HG02970 (cell line): ENCODE measurements around the gene ALOX15B.

ENCODE experiments used
- ATAC-seq: cut with Tn5 transposase; IDR thresholded peaks from one replicate; pipeline ENCODE4 v1.9.1; 2021; ENCODE audit warnings: mild to moderate bottlenecking, moderate library complexity, moderate number of reproducible peaks; ENCODE audit not compliant: unreplicated experiment, low FRiP score

ALOX15B gene

DNA sequence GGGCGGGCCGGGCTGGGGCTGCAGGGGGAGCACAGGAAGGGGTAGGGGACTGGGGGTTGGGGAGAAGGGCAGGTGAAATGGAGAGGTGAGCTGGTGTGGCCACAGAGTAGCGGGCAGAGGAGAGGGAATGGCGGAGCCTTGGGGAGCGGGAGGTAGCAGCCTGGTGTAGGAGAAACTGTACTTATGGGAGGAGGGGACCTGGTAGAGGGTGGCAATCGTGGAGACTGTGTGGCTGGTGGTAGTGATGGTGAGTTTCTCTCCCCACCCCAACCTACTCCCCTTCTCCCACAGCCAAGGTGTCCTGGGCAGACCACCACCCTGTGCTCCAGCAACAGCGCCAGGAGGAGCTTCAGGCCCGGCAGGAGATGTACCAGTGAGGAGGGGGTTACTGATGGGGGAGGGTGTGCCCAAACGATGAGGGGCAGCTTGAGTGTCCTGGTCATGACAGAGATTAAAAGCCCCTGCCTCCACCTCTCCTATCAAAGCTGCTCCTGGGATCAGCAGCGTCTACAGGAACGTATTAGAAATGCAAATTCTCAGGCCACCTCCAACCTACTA lies 831 bp downstream of the ALOX15B start:
- ATAC-seq, result no peak

DNA sequence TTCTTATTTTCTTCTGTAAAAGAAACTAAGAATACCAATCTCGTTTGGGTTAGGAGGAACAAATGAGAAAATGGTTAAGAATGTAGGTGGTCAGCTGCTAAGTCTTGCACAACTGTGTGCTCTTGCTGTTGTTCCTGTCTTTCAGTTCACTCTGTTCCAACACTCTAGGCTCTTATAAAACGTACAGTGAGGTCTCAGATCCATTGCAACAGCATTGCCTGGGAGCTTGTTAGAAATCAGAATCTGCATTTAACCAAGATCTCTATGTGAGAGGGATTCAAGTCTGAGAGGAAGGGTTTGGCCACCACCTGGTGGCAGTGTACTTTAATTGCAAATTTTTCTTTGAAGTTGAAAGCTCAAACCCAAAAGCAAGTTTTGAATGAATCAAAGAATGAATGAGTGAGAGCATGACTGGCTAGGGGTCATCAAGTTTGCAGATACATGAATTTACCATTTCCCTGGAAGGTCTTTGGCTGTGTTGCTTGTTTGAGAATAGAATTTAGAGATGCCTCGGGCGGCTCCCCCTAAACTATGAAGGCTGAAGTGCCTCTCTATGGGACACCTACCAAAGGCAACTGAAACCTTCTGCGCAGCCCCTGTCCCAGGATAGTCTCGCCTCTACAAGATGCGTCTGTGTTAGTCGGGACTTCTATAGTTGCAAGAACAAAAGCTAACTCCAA lies 2.5 kb downstream of the ALOX15B start:
- no peak for ATAC-seq

DNA sequence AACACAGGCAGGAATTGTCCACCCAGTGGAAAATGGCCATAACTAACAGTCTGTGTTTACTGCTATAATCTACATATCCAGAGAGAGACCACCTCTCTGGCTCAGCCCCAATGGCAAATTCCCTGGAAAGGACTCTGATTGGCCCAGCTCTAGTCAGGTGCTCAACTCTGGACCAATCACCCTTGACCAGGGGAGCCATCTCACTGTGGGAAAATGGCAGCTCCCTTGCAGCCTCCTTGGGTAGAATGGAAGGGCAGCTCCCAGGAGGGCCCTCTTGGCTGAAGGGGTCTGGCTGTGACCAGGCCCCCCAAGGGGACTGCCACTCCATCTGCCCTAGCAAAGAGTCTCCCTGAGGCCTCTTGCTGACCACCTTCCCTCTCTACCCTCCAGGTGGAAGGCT lies 3.1 kb downstream of the ALOX15B start:
- no peak for ATAC-seq

DNA sequence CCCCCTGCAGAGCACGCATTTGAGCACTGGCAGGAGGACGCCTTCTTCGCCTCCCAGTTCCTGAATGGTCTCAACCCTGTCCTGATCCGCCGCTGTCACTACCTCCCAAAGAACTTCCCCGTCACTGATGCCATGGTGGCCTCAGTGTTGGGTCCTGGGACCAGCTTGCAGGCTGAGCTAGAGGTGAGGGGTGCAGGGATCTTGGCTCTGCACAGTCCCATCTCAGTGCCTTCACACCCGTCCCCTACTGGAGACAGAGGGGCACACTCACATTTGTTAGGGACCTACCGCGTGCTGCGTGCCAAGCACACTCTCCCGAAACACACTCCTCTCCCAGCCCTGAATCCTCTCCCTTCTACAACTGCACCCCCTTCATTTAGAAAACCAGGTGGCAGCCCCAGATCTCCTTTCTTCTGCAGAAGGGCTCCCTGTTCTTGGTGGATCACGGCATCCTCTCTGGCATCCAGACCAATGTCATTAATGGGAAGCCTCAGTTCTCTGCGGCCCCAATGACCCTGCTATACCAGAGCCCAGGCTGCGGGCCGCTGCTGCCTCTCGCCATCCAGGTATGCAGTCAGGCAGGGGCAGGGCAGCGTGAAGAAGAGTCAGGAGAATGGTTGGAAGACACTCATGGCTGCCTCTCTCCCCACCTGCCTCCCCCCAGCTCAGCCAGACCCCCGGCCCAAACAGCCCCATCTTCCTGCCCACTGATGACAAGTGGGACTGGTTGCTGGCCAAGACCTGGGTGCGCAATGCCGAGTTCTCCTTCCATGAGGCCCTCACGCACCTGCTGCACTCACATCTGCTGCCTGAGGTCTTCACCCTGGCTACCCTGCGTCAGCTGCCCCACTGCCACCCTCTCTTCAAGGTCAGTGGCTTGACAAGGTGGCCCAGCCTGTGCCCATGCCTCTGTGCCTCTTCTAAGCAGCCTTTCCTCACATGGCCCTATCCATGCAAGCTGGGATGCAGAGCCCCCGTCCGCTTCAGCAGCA lies 6.3 kb downstream of the ALOX15B start:
- ATAC-seq, result no peak

DNA sequence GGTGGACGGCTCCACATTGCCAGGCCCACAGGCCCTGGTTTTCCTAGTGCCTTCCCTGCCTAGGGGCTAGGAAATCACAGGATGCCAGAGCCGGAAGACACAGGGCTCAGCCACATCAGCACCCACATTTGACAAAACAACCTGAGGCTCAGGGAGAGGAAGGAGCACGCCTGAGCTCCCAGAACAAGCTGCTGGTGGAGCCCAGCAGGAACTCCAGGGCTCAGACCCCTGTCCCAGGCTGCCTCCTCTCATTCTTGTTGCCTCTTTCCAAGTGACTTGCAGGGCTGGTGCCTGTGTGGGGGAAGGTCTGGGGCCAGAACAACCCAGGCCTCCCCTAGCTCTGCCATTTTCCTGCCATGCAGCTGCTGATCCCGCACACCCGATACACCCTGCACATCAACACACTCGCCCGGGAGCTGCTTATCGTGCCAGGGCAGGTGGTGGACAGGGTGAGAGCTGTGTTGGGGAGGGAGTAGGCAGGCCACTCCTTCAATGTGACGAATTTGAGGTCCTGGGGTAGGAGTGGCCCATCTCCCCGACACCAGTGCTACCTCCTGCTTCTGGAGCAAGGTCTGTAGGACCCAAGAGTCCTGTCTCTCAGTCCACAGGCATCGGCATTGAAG lies 7.6 kb downstream of the ALOX15B start:
- ATAC-seq, result no peak

GRCh38 chr17:8046929-8047768 lies 8.3 kb downstream of the ALOX15B start:
- no peak for ATAC-seq

- no peak for ATAC-seq
These were observed 8.9 kb downstream of the ALOX15B start for GRCh38 chr17:8047769-8048110.

GRCh38 chr17:8048236-8048635 lies 9.4 kb downstream of the ALOX15B start:
- ATAC-seq, result no peak

DNA sequence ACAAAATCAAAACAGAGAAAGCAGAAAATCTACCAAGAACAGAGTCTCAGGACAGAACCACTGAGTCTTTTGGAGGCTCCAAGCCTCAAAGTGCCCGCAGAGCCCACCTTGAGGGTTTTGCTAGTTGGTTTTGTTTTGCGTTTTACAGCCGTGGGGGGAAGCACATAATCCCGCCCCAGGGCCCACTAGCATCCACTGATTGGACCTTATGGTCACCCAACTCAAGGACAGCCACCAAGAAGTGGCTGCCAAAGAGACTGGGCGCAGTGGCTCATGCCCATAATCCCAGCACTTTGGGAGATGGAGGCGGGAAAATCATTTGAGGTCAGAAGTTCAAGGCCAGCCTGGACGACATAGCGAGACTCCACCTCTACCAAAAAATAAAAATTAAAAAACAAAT lies 9.9 kb downstream of the ALOX15B start:
- no peak for ATAC-seq

GRCh38 chr17:8051831-8052230 lies 13.0 kb downstream of the ALOX15B start:
- no peak for ATAC-seq

DNA sequence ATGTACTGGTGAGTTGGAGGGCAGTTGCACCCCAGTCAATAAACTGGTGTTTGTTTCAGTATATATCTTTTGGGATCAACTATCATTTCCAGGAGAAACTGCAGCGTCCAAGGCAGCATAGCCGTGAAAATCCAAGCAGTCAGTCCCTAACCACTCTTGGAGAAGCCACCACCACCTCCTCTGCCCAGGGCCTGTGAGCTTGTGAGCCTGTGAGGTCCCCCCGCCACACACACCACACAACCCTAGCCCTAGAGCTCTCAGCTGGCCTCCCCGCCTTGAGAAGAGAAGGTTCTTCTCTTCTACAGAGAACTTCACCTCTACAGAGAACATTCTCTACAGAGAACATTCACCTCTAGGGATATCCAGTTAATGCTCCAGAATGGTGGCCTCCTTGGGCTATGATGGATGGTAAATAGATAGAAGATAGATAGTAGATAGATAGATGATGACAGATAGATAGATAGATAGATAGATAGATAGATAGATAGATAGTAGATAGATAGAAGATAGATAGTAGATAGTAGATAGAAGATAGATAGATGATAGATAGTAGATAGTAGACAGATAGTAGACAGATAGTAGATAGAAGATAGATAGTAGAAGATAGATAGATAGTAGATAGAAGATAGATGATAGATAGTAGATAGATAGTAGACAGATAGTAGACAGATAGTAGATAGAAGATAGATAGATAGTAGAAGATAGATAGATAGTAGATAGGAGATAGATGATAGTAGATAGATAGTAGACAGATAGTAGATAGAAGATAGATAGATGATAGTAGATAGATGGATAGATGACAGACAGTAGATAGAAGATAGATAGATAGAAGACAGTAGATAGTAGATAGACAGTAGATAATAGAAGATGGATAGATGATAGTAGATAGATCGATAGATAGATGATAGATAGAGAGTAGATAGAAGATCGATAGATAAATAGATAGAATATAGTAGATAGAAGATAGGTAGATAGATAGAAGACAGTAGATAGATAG lies 13.7 kb downstream of the ALOX15B start:
- no peak for ATAC-seq

- no peak for ATAC-seq
These were observed 14.7 kb downstream of the ALOX15B start for GRCh38 chr17:8053600-8053999.

GRCh38 chr17:8055851-8056231 lies 17.0 kb downstream of the ALOX15B start:
- ATAC-seq, result no peak

DNA sequence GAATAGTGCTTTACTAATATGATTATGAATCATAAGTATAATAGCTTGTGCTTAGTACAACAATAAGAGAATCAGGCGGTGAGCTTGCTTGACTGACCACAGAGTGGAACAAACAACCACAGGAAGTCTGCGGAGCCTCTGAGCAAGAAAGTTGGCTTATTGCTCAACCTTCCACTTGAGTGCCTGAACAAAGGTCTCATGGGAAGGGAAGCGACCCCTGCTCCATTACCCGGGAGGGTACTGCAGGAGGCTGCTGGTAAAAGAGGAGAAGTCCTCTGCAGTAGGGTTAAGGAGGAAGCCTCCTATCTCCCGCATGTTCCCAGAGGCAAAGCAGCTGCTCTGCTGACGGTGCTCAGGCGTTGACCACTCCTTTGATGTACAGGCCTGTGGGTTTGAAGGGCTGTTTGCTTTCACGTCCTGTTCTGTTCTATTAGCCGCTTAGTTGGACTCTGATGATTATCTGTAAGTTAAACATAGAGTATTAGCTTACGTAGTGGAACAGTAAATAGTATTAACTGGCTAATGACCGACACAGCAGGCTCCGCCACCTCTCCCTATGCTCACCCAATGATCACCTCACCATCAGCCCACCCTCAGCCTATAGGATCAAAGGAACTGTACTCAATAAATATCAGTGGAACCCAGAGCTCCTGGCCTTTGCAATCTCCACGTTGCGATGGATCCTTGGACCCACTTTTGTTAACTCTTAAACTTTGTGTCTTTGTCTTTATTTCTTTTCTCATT lies 17.5 kb downstream of the ALOX15B start:
- no peak for ATAC-seq

DNA sequence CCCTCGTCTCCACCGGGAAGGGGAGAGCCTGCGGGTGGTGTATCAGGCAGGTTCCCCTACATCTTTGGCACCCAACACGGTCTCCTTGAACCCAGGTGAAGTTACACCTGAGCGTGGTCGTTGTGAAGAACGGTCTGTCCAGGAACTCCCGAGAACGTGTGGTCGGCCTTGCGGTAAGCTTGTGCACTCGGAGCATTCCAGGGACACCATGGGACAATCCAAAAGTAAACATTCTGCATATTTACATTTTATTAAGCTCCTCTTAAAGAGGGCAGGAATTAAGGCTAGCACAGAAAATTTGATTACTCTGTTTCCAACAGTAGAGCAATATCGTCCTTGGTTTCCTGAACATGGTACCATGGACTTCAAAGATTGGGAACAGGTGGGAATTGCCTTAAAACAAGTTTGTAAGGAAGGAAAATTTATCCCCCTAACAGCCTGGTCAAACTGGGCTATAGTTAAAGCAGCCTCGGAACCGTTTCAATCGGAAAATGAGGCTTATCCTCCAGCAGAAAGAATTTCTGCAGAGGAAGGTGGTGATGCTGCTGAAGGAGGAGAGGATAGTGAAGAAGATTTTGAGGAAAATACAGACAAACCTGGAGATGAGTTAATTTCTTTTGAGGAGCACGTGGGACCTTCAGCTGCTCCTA lies 18.2 kb downstream of the ALOX15B start:
- ATAC-seq, result no peak

- ATAC-seq, result no peak
These were observed 18.8 kb downstream of the ALOX15B start for GRCh38 chr17:8057691-8058114.

- ATAC-seq, result no peak
These were observed 20.3 kb downstream of the ALOX15B start for GRCh38 chr17:8059131-8059530.

DNA sequence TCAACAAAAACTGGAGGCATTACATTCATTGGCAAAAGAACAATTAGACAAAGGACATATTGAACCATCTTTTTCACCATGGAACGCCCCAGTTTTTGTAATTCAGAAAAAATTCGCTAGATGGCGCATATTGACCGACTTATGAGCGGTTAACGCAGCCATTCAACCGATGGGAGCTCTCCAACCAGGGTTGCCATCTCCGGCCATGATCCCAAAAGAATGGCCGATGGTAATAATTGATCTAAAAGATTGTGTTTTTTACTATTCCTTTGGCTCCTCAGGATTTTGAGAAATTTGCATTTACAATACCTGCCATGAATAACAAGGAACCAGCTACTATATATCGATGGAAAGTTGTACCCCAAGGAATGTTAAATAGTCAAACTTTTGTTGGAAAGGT lies 21.4 kb downstream of the ALOX15B start:
- ATAC-seq, result no peak
